CD4-positive, alpha-beta T cell treated with Interleukin-6 at 100 ng/mL for 8 hours (primary cell): ENCODE measurements around the gene PRKAR1A.

Experiments
- DNase-seq: peaks from one replicate; pipeline ENCODE4 v3.0.0-alpha.2; 2020; ENCODE audit warnings: mixed read lengths, low spot score

PRKAR1A gene

DNA sequence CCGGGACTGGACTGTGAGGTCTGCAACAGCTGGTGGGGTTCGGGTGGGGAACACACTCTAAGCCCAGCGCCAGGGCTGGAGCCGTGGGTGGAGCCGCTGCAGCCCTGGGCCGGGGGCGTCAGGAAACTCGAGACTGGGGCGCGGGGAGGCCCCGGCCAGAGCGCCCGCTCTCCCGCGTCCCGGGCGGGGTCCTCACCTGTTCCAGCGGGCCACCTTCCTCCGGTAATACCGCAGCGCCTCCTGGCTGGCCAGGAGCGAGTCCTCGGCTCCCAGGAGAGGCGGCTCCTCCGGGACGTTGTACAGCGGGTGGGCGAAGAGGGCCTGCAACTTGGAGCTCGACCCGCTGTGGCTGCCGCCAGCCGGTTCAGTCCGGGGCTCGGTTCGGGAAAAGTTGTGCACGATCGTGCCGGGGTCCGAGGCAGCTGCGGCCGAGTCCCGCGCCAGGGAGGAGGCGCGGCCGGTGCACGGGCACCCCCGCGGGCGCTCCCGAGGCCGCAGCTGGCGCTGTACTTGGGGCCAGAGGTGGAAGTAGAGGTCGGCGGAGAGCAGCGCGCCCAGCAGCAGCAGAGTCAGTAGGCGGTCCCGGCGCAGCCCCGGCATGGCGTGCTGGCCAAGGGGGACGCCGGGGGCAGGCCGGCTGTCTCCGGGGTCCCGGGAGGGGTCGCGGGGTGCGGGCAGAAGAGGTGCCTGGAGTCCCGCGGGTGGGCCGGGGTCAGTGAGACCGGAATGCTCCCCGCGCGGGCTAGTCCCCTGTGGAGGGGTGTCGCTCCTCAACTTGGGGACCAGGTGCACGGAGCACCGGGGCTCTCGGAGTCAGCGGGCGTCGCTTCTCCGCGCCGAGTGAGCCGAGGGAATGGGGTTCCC is 88.1 kb downstream of the PRKAR1A start:
- no peak for DNase-seq
